Mesenchymal stem cell (in vitro differentiated cells and primary cell): ENCODE results near the gene PDGFC.

Source experiments
- DNase-seq: peaks from one replicate; pipeline ENCODE4 v3.0.0-alpha.2; 2013
- H2AFZ ChIP-seq: one replicate; pipeline ENCODE4 v1.6.1; 2013; ENCODE audit warnings: low read depth, mild to moderate bottlenecking, control low read depth, inconsistent platforms, low read length, moderate library complexity
- H2AK5ac ChIP-seq: 2 replicates; pipeline ENCODE4 v1.6.1; 2013; ENCODE audit warnings: low read length, moderate library complexity, mild to moderate bottlenecking, inconsistent platforms; ENCODE audit not compliant: severe bottlenecking
- H2BK120ac ChIP-seq: one replicate; pipeline ENCODE4 v1.6.1; 2013; ENCODE audit warnings: low read depth, mild to moderate bottlenecking, inconsistent platforms, low read length, moderate library complexity
- H2BK12ac ChIP-seq, 2 experiments: one replicate each; pipeline ENCODE4 v1.6.1; 2013; ENCODE audit warnings: inconsistent platforms in 2 of 2, low read length in 2 of 2, mild to moderate bottlenecking in 2 of 2, moderate library complexity in 2 of 2, control low read depth in 1 of 2
- H2BK15ac ChIP-seq: one replicate; pipeline ENCODE4 v1.6.1; 2013; ENCODE audit warnings: mild to moderate bottlenecking, low read depth, inconsistent platforms; ENCODE audit not compliant: poor library complexity, severe bottlenecking
- H2BK5ac ChIP-seq: 2 replicates; pipeline ENCODE4 v1.6.1; 2013; ENCODE audit warnings: low read depth, mild to moderate bottlenecking, low read length, control low read depth, inconsistent platforms; ENCODE audit not compliant: poor library complexity, severe bottlenecking
- H3K14ac ChIP-seq, 2 experiments: one replicate each; pipeline ENCODE4 v1.6.1; 2013; ENCODE audit warnings: inconsistent platforms in 2 of 2, low read length in 2 of 2, control low read depth in 1 of 2, mild to moderate bottlenecking in 1 of 2, moderate library complexity in 1 of 2
- H3K18ac ChIP-seq, 2 experiments: one replicate each; pipeline ENCODE4 v1.6.1; 2013; ENCODE audit warnings: inconsistent platforms in 2 of 2, low read length in 2 of 2, control low read depth in 1 of 2, low read depth in 1 of 2, mild to moderate bottlenecking in 1 of 2
- H3K23ac ChIP-seq, 2 experiments: one replicate each; pipeline ENCODE4 v1.6.1; 2013; ENCODE audit warnings: inconsistent platforms in 2 of 2, low read length in 2 of 2, mild to moderate bottlenecking in 2 of 2, moderate library complexity in 2 of 2, control low read depth in 1 of 2
- H3K27ac ChIP-seq: 2 replicates; pipeline ENCODE4 v1.5.1; 2013; ENCODE audit warnings: mild to moderate bottlenecking, moderate library complexity, low read length, control low read depth, inconsistent platforms; ENCODE audit not compliant: poor library complexity, severe bottlenecking
- H3K27me3 ChIP-seq, 2 experiments: 2 replicates each; pipeline versions ENCODE4 v1.6.1 to v1.7.0; 2013; ENCODE audit warnings: low read length in 2 of 2, mild to moderate bottlenecking in 2 of 2, moderate library complexity in 2 of 2, control low read depth in 1 of 2, inconsistent platforms in 1 of 2; ENCODE audit not compliant: control insufficient read depth in 1 of 2, insufficient read depth in 1 of 2
- H3K36me3 ChIP-seq, 2 experiments: 2 replicates each; pipeline versions ENCODE4 v1.6.1 to v1.7.0; 2013; ENCODE audit warnings: low read length in 2 of 2, control low read depth in 1 of 2, inconsistent platforms in 1 of 2, low read depth in 1 of 2, mild to moderate bottlenecking in 1 of 2; ENCODE audit not compliant: insufficient read depth in 2 of 2, control insufficient read depth in 1 of 2
- H3K4ac ChIP-seq, 2 experiments: one replicate each; pipeline ENCODE4 v1.6.1; 2013; ENCODE audit warnings: inconsistent platforms in 2 of 2, low read length in 2 of 2, mild to moderate bottlenecking in 2 of 2, moderate library complexity in 2 of 2, control low read depth in 1 of 2, low read depth in 1 of 2
- H3K4me1 ChIP-seq: 2 replicates; pipeline ENCODE4 v1.6.1; 2013; ENCODE audit warnings: low read depth, low read length, control low read depth; ENCODE audit not compliant: control insufficient read depth, insufficient read depth
- H3K4me2 ChIP-seq: 2 replicates; pipeline ENCODE4 v1.6.1; 2013; ENCODE audit warnings: low read length, mild to moderate bottlenecking, inconsistent platforms; ENCODE audit not compliant: poor library complexity, severe bottlenecking
- H3K4me3 ChIP-seq, 2 experiments: 2 replicates each; pipeline versions ENCODE4 v1.5.1 to v1.7.0; 2013; ENCODE audit warnings: low read length in 2 of 2, mild to moderate bottlenecking in 2 of 2, control low read depth in 1 of 2, low read depth in 1 of 2; ENCODE audit not compliant: insufficient read depth in 1 of 2
- H3K79me1 ChIP-seq: replicated peaks from 2 replicates; pipeline ENCODE4 v1.6.1; 2013; ENCODE audit warnings: mild to moderate bottlenecking, control low read depth, low read length, inconsistent platforms; ENCODE audit not compliant: poor library complexity, severe bottlenecking
- H3K9ac ChIP-seq: 2 replicates; pipeline ENCODE4 v1.7.0; 2013; ENCODE audit warnings: mild to moderate bottlenecking, low read length, moderate library complexity
- H3K9me3 ChIP-seq: 2 replicates; pipeline ENCODE4 v1.7.0; 2013; ENCODE audit warnings: mild to moderate bottlenecking, low read length; ENCODE audit not compliant: control insufficient read depth
- H4K8ac ChIP-seq: one replicate; pipeline ENCODE4 v1.6.1; 2013; ENCODE audit warnings: inconsistent platforms, mild to moderate bottlenecking, low read length, moderate library complexity
- H4K91ac ChIP-seq: one replicate; pipeline ENCODE4 v1.6.1; 2013; ENCODE audit warnings: mild to moderate bottlenecking, low read length, inconsistent platforms
- WGBS: methylation state at CpG from one replicate; pipeline ENCODE4 v1.1.7; 2013; ENCODE audit warnings: mixed read lengths; 5-methylcytosine and 5-hydroxymethylcytosine counted together

PDGFC gene

DNA sequence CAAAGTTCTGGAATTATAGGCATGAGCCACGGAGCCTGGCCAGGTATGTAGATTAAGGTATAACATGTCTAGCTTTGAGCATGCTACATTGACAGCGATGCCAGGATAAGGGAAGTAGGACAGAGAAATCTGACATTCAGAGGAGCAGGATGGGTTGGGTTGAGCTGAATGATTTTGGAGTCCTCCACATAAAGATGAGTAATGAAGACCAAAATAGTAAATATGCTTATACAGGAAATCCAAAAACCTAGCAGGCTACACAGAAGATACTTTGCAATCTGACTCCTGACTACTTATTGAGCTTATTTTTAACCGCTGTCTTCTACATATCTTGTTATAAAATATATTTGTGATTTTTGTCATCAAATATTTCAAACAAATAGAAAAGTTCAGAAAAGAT, 69.7 kb downstream of the PDGFC start:
- WGBS = 100% methylated on average over 2 of the region's 3 CpGs
- Histone ChIP-seq H2BK120ac (no peak overlapping the region), H2BK12ac (no peak overlapping the region), H4K8ac (no peak overlapping the region), H2AK5ac (no peak overlapping the region), H3K9me3 (no peaks in the 10 kb centered on the region), H3K4me1 (peaks cover 2% of the 10 kb centered on the region), H3K14ac (no peak overlapping the region), H2AFZ (no peak overlapping the region), H3K27me3 (no peaks in the 10 kb centered on the region), H2BK5ac (no peak overlapping the region), H3K18ac (no peak overlapping the region), H3K79me1 (peaks cover 5% of the 10 kb centered on the region), H3K4me3 (peak overlapping the region in 1 of 2 experiments; percentile 43), H2BK15ac (no peak overlapping the region), H3K23ac (no peak overlapping the region), H3K4ac (no peak overlapping the region), H3K9ac (peak overlapping the region; percentile 64), H3K4me2 (no peak overlapping the region), H3K36me3 (no peaks in the 10 kb centered on the region), H3K27ac (no peak overlapping the region), H4K91ac (no peak overlapping the region)
- no peak for DNase-seq

- H3K4ac ChIP-seq = no peak overlapping the region
- H3K36me3 ChIP-seq = no peaks in the 10 kb centered on the region
- no peak overlapping the region for H2AFZ ChIP-seq
- H3K18ac ChIP-seq = no peak overlapping the region
- no peak overlapping the region for H4K8ac ChIP-seq
- H2BK15ac ChIP-seq = no peak overlapping the region
- no peaks in the 10 kb centered on the region for H3K9me3 ChIP-seq
- no peak overlapping the region for H3K27ac ChIP-seq
- DNase-seq = peak; percentile 56
- no peak overlapping the region for H3K14ac ChIP-seq
- H3K79me1 ChIP-seq = peaks cover 5% of the 10 kb centered on the region
- no peak overlapping the region for H2AK5ac ChIP-seq
- no peak overlapping the region for H3K4me2 ChIP-seq
- no peak overlapping the region for H3K9ac ChIP-seq
- no peaks in the 10 kb centered on the region for H3K27me3 ChIP-seq
- H2BK5ac ChIP-seq = no peak overlapping the region
- no peak overlapping the region for H2BK120ac ChIP-seq
- peaks cover 2% of the 10 kb centered on the region for H3K4me1 ChIP-seq
- H2BK12ac ChIP-seq = no peak overlapping the region
- WGBS = 100% methylated on average over 2 of the region's 3 CpGs
- no peak overlapping the region for H3K23ac ChIP-seq
- H4K91ac ChIP-seq = no peak overlapping the region
- H3K4me3 ChIP-seq = no peak overlapping the region
These were observed 73.1 kb downstream of the PDGFC start for GRCh38 chr4:156898373-156899117.

DNA sequence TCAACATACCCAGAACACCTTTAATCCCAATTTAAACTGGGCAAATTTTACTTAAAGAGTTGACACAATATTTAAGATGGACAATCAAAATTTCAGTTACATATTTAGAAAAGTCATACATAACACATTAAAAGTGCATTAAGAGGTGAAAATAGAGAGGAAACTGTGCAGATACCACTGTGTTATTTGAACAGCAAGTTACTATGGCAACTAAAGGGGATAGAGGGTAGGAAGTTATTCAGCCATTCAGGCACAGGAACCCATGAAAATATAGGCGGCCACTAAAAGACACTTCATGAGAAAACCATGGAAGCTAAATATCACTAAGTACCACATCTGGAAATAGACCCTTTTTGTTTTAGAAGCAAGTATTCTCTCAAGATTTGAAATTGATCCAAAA, 75.1 kb downstream of the PDGFC start:
- no peak overlapping the region for H2BK5ac ChIP-seq
- H3K9me3 ChIP-seq = no peaks in the 10 kb centered on the region
- no peak overlapping the region for H3K9ac ChIP-seq
- H3K79me1 ChIP-seq = peaks cover 5% of the 10 kb centered on the region
- no peak overlapping the region for H3K18ac ChIP-seq
- no peaks in the 10 kb centered on the region for H3K36me3 ChIP-seq
- H3K4me3 ChIP-seq = no peak overlapping the region
- H2AFZ ChIP-seq = no peak overlapping the region
- no peak for DNase-seq
- H4K91ac ChIP-seq = no peak overlapping the region
- H3K27ac ChIP-seq = no peak overlapping the region
- no peaks in the 10 kb centered on the region for H3K27me3 ChIP-seq
- no peak overlapping the region for H3K4ac ChIP-seq
- H2BK15ac ChIP-seq = no peak overlapping the region
- H2BK12ac ChIP-seq = no peak overlapping the region
- H4K8ac ChIP-seq = no peak overlapping the region
- no peak overlapping the region for H2BK120ac ChIP-seq
- peaks cover 3% of the 10 kb centered on the region for H3K4me1 ChIP-seq
- no peak overlapping the region for H3K4me2 ChIP-seq
- 100% methylated on average over 1 of the region's 1 CpG for WGBS
- H3K14ac ChIP-seq = no peak overlapping the region
- no peak overlapping the region for H2AK5ac ChIP-seq
- H3K23ac ChIP-seq = no peak overlapping the region

GRCh38 chr4:156894234-156894633, 77.4 kb downstream of the PDGFC start:
- DNase-seq = no peak
- no peak overlapping the region for H4K8ac ChIP-seq
- no peak overlapping the region for H3K27ac ChIP-seq
- no peak overlapping the region for H3K4ac ChIP-seq
- no peak overlapping the region for H2BK15ac ChIP-seq
- H3K79me1 ChIP-seq = peaks cover 5% of the 10 kb centered on the region
- H3K9ac ChIP-seq = no peak overlapping the region
- H2BK120ac ChIP-seq = no peak overlapping the region
- H2AK5ac ChIP-seq = no peak overlapping the region
- H2AFZ ChIP-seq = no peak overlapping the region
- H3K27me3 ChIP-seq = no peaks in the 10 kb centered on the region
- no peaks in the 10 kb centered on the region for H3K36me3 ChIP-seq
- no peak overlapping the region for H4K91ac ChIP-seq
- H3K9me3 ChIP-seq = no peaks in the 10 kb centered on the region
- H3K14ac ChIP-seq = no peak overlapping the region
- H3K18ac ChIP-seq = no peak overlapping the region
- no peak overlapping the region for H2BK12ac ChIP-seq
- no CpG with 5 or more reads among the region's 1 CpG for WGBS
- no peak overlapping the region for H3K23ac ChIP-seq
- no peak overlapping the region for H3K4me2 ChIP-seq
- no peak overlapping the region for H3K4me3 ChIP-seq
- peaks cover 6% of the 10 kb centered on the region for H3K4me1 ChIP-seq
- no peak overlapping the region for H2BK5ac ChIP-seq
